Kidney tubule cell (primary cell): Measurements from ENCODE around the gene FAR2.

ENCODE experiments used
- DNase-seq: peaks from one replicate; pipeline ENCODE4 v3.0.0-alpha.2; 2018; ENCODE audit warnings: low spot score

FAR2 gene

DNA sequence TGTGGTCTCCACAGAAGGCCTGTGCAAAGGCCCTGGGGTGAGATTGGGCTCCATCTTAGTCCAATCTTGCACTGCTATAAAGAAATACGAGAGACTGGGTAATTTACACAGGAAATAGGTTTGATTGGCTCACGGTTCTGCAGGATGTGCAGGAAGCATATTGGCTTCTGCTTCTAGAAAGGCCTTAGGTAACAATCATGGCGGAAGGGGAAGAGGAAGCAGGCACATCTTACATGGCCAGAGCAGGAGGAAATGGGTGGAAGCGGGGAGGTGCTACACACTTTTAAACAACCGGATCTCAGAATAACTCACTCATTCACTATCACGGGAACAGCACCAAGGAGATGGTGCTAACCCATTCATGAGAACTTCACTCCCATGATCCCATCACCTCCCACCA lies 55.4 kb downstream of the FAR2 start:
- DNase-seq: no peak

DNA sequence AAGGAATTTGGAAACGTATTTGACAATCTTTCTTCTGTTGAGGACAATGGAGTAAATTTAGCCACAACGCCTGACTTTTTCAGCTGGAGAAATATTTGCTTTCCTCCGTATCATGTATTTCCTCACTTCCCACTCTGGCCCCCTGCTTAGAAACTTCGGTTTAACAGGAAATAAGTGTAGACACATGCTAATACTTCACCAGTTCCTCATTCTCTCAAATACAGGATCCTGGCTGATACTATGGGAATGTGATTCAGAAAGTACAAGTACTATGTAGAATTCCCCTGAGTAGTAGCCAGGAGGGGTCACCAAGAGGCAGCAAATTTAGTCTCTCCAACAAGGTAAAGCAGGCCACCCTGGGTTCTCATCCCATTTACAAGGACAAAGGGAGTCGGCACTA lies 58.0 kb downstream of the FAR2 start:
- DNase-seq: peak; percentile 2

DNA sequence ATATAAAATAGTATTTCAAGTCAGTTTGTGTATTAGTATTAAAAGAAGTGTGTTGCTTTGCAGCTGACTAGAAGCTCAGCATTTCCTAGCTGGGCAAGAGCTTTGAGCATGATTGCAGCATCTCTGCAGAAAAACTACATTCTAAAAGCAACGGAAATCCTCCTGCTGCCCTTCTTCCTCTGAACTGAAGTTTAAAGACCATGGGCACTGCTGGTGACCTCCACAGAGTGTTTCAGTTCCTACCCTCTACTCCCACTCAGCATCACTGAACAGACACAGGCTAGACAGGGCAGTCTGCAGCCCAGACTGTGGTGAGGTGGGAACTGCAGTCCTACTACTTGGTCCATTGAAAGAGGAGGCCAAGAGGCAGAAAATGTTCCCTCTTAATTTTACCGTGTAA lies 59.0 kb downstream of the FAR2 start:
- no peak for DNase-seq

DNA sequence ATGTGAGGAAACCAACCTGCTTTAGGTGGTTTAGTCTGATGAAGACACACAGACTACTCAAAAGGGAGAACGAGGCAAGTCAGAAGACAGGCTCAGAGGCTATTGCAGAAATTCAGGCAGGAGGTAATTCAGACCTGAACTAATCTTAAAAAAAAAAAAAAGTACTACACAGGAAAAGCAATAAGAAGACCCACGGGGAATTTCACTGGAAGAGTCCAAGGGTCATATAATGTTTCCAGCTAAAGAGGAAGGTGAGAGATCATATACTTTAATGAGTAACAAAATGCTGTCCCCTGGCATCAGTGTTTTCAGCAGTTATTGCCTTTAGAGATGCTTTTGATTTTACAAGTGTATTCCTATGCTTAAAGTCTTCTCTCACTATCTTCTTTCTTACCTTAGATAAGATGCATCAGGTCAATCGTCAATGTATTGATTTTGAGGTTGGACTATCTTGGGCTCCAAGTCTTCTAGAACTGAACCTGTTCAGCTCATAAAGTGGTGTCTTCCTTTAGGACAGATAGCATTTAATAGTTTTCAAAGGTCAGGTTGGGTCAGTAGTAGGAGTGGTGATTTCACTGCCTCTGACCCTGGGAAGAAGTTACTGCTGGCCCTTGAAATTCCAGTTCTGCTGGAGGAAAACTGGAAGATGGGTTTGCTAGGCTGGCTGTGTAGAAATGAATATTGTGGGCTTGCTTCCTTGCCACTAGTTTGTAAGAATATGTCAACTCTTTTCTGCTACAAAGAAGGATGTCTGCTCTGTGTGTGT lies 60.0 kb downstream of the FAR2 start:
- DNase-seq: no peak

- no peak for DNase-seq
Measured at GRCh38 chr12:29211696-29212095, 62.6 kb downstream of the FAR2 start.

GRCh38 chr12:29212682-29213403 lies 63.8 kb downstream of the FAR2 start:
- no peak for DNase-seq

DNA sequence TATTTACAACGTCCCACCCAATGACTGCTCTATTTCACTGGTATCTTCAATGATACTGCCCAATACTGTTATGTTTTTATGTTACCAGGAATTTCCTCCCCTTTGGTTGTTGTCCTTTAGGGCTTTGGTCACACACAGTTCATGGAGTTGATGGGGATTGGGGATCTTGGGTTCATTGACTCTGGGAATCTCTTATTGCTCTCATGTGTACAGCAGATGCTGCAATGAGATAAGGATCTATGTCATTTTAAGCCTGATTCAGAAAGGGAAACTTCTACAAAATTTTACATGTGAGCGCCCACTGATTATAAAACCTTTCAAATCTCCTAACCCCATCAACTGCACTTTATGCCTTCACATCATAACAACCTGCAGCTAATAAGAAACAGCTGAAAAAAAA lies 67.2 kb downstream of the FAR2 start:
- no peak for DNase-seq

- no peak for DNase-seq
Measured at GRCh38 chr12:29216797-29217575, 67.9 kb downstream of the FAR2 start.

- DNase-seq: no peak
Measured at GRCh38 chr12:29220632-29221336, 71.7 kb downstream of the FAR2 start.

DNA sequence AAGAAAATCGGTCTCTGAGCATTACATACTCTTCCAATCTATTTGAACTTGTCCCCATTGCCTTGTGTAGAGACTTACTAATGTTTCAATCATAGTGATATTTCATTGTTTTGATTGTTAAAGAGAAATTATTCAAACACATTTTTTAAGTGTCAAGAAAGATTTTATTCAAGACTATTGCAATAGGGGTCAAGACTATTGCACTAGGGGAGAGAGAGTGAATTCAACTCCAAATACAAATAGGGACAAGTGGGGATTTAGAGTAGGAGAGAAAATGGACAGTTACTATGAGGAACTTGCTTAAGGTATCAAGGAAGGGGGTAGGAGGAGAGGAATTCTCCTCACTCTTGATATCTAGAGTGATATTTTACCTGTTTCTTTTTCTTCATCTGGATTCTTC lies 73.1 kb downstream of the FAR2 start:
- no peak for DNase-seq

DNA sequence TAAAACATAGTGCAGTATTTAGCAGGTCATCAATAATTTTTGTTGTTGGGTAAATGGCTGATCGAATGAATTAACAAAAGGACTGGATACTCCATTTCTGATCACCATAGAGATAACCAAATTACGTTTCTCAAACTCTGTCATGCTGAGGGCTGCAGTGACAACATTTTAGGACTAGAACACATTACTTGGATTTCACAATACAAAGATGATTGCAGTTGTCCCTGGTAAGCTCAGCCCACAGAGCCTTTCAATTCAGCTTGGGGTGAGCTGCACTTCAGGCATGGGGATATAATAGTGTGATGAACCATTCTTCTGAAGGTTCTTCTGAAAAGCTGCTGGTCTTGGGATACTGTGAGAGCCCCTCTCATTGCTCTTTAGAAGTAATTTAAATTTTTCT lies 74.3 kb downstream of the FAR2 start:
- no peak for DNase-seq

- no peak for DNase-seq
Measured at GRCh38 chr12:29223956-29224543, 75.0 kb downstream of the FAR2 start.

DNA sequence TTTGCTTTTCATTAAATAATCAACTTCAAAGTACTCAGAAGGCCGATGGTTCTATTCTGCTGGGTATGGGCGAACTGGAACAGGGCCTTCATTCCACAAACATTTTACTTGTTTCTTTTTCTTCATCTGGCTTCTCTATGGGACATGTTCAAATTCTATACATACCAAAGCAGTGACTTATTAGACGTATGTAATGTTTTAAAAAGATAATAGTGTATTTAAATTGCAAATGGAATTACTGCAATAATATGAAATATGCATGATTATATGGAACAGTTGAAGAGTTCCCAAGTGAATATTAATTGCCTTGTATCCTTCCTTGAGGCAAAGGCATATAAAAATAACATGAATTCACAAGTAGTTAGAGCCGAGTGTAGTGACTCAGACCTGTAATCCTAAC lies 75.5 kb downstream of the FAR2 start:
- no peak for DNase-seq

DNA sequence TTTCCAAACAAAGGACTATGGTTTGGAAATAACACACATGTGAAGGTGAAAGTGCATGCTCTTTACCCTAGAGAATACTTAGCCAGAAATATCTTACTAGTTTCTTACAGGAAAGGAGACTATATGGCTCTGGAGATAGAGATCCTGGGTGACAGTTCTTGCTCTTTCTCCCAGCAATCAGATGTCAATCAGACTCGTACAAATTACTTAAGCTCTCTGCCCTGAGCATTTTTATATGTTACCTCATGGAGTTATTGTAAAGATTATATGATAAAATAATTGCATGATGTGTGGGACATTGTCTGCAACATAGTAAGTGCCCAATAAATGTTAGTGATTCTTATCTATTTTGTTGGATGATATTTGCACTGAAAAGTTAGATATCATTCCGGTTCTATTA lies 76.8 kb downstream of the FAR2 start:
- no peak for DNase-seq

- no peak for DNase-seq
Measured at GRCh38 chr12:29226616-29227015, 77.5 kb downstream of the FAR2 start.

DNA sequence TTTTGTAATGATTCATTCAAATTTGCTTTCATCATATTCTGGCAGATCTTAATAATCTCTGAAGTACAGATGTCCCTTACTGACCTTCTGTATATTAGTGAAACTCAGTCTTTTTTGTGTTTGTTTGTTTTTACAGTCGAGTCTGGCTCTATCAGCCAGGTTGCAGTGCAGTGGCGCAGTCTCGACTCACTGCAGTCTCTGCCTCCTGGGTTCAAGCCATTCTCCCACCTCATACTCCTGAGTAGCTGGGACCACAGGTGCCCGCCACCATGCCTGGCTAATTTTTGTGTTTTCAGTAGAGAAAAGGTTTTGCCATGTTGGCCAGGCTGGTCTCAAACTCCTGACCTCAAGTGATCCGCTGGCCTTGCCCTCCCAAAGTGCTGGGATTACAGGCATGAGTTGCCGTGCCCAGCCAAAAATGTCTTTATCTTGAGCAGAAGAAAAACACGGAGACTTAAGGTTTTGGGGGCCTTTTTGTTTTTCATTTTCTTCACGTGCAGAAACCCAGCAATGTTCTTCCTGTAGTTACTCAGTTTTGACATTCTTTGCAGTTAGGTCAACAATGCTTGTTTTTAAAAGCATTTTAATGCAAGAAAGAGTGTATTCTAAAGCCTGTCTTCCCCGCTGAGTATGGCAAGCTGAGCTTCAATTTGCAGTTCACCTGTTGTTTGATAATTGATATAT lies 79.5 kb downstream of the FAR2 start:
- DNase-seq: no peak

- DNase-seq: no peak
Measured at GRCh38 chr12:29229158-29229505, 80.1 kb downstream of the FAR2 start.

- no peak for DNase-seq
Measured at GRCh38 chr12:29229937-29230336, 80.9 kb downstream of the FAR2 start.

- no peak for DNase-seq
Measured at GRCh38 chr12:29230800-29231560, 81.9 kb downstream of the FAR2 start.

DNA sequence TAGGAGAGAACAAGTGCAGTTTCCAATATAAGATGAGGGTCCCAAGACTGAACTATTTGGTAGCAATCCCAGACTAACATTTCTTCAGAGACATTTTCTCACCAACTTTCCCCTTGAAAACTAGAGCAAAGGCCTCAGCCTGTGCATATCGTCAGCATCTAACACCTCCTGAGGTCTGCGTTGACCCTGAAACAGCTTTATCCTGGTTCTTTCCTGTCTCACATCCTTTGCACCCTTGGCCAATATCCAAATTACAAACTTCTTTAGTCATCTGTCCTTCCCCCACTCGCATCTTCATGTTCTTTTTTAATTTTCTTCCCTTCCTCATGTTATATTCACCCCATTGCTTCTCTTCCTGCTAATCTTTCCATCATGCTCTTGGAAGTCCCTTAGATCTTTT lies 83.0 kb downstream of the FAR2 start:
- no peak for DNase-seq

GRCh38 chr12:29234552-29234951 lies 85.5 kb downstream of the FAR2 start:
- no peak for DNase-seq
